Renal pelvis (tissue), 4 donors: Measurements from ENCODE around the gene RHBDF2. TPM values are rescaled to one million over a fixed set of nuclear protein-coding genes. Genes with fewer than 3 reads are reported as not detected.
A peak's percentile ranks its signal among the peaks of the same experiment; 100 is the strongest.

ENCODE experiments used
- DNase-seq: peaks from one replicate; pipeline ENCODE4 v3.0.0-alpha.2; 2013
- polyA plus RNA-seq, 3 donors: library from polyadenylated mRNA; unstranded; fragments of 120-200 nt; gene quantifications; one replicate each; pipeline ENCODE4 v1.2.1, GENCODE V29; 2013; ENCODE audit not compliant: insufficient read length in 3 of 3

The RHBDF2 gene
- polyA plus RNA-seq, 3 donors = 7.7 to 9.9 (median 9.1) TPM

GRCh38 chr17:76481071-76481655 is 20.1 kb downstream of the RHBDF2 start:
- no peak for DNase-seq

- DNase-seq = peak; percentile 52
Observed at GRCh38 chr17:76480632-76481031, 20.6 kb downstream of the RHBDF2 start.

- no peak for DNase-seq
Observed at GRCh38 chr17:76479515-76480060, 21.6 kb downstream of the RHBDF2 start.

- no peak for DNase-seq
Observed at GRCh38 chr17:76478730-76479514, 22.3 kb downstream of the RHBDF2 start.

DNA sequence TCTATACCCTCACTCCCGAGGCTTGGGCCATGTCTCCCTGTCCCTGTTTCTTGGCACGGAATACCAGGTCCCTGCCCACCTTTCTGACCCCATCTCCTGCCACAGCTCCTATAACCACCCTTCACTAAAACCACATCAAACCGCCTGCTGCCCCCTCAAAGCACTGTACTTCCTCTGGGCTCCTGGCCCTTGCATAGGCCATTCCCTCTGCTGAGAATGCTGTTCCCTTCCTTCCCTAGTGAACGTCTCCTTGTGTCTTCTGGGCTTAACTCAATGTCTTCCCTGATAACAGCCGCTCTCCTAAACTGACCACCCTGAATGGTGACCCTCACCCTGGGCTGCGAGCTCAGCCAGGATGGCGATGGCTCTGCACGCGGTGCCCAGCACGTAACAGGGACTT is 23.1 kb downstream of the RHBDF2 start:
- no peak for DNase-seq

- DNase-seq = no peak
Observed at GRCh38 chr17:76477576-76477975, 23.6 kb downstream of the RHBDF2 start.

- no peak for DNase-seq
Observed at GRCh38 chr17:76476736-76477135, 24.5 kb downstream of the RHBDF2 start.

- no peak for DNase-seq
Observed at GRCh38 chr17:76475302-76475701, 25.9 kb downstream of the RHBDF2 start.

DNA sequence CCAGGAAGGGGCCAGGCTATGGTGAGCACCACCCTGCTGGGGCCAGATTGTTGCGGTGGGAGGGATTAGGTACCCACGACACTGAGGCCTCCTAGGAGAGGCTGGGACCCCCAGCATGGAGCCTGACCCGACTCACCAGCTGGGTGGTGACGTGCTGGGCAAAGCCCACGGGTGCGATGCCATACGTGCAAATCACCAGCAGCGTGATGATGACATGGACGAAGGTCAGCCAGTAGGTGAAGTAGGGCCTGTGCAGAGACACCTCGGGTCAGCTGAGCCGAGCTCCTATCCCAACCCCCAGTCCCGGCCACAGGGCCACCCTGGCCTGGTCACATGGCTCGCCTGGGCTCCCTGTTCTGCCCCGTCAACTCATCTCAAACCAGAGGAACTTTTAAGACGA is 26.3 kb downstream of the RHBDF2 start:
- DNase-seq = no peak

GRCh38 chr17:76474238-76474637 is 27.0 kb downstream of the RHBDF2 start:
- DNase-seq = no peak

DNA sequence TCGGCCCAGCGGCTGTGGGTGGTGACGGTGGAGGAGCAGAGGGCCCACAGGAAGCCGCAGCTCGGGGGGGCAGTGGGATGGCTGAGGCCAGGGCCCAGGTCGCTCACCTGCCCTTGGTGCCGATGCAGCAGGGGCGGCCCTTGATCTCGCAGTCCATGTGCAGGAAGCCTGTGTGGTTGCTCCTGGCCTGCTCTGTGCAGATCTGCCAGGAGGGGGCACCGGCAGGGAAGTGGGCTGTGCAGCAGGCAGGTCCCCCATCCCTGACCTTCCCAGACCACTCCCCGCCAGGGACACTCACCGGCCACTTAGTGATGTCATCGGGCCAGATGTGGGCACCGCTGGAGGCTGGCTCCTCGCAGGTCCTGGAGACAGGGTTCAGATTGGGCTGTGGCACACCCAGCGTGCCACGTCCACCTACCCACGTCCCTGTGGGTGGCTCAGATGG is 27.7 kb downstream of the RHBDF2 start:
- DNase-seq = no peak

DNA sequence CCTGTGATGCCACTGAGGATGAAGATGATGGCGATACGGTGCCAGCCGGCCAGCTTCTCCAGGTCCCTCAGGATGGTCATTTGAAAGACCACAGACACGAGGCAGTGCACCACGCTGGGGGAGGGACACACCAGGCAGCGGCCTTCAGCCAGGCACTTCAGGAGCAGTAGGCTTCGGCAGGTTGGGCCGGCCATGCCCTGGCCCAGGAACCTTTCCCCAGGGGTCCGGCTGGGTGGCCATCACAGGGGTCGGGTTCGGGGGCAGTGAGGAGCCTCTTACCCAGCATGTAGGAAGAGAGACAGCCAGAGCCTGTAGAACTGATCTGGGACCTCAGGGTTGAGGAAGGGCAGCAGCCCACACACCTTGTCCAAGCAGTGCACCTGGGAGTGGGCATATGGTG is 28.5 kb downstream of the RHBDF2 start:
- no peak for DNase-seq

GRCh38 chr17:76472258-76472645 is 29.0 kb downstream of the RHBDF2 start:
- no peak for DNase-seq

- no peak for DNase-seq
Observed at GRCh38 chr17:76471498-76472257, 29.5 kb downstream of the RHBDF2 start.

- no peak for DNase-seq
Observed at GRCh38 chr17:76469991-76470739, 31.1 kb downstream of the RHBDF2 start.

DNA sequence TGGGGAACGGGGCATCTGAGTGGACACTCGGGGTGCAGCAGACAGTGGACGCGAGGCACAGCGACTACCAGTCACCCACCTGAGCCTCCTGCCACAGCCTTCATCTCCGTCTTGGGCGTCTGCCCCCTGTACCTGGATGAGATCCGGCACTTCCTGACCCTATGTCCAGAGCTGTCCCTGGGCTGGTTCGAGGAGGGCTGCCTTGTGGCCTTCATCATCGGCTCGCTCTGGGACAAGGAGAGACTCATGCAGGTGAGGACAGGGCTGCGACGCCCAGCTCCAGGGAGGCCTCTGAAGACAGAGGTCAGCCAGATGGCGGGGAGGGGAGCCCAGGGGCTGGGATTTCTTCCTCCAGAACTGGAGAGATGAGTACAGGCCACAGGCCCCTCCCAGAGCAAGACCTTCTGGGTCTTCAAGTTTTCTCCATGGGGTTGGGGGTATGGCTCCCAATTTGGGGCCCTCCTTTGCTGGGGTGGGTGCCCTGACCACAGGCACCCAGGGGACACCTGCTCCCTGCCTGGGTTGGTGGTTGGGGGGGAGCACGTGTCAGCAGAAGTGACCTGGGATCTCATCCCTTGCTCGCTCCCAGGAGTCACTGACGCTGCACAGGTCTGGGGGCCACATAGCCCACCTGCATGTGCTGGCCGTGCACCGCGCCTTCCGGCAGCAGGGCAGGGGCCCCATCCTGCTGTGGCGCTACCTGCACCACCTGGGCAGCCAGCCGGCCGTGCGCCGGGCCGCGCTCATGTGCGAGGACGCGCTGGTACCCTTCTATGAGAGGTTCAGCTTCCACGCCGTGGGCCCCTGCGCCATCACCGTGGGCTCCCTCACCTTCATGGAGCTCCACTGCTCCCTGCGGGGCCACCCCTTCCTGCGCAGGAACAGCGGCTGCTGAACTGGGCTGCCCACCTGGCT is 31.9 kb downstream of the RHBDF2 start:
- DNase-seq = no peak

DNA sequence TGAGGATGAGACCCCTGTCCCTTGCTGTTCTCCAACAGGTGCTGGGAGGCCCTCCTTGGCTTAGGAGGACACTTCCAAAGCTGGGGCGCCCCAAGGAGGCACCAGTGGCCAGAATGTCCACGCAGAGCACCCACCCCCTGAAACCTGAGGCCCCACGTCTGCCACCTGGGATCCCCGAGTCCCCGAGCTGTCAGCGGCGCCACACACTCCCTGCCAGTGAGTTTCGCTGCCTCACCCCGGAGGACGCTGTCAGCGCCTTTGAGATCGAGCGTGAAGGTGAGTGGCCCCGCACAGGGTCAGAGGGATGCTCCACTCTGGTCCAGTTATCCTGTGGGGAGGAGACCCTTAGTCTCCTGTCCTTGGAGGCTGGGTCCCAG is 32.6 kb downstream of the RHBDF2 start:
- no peak for DNase-seq

DNA sequence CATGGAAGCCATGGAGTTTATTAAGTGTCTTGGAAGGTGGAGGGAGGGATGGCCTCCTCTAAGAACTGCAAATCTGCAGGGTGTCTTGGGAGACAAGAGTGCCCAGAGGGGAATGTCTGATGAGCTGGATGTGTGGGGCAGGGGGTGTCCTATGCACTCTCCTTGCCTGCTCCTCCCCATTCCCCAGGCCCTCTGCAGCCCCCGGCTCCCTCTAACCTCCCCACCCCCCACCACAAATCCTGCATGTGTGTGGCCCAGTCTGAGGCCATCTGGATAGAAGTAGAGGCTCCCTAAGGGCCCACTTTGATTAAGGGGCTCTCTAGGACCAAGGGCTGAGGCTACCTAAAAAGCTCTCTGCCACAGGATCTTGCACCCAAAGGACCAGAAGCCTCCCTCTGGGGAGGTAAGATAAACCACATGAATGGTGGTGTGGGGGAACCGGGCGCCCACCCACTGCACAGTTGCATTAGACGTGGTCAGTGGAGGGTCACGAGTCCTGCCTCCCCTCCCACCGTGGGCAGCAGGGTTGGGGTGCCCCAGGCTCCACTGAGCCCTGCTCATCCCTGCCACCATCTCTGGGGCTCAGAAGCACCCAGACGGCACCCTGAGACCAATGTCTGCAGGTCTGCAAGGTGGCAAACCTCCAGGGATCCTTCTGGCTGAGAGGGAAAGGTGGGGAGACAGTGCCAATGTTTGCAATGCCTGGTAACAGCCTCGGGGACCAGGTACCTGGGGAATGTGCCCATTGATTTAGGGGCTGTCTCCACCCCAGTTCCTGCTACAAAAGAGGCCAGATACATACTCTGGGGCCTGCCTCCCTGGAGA is 33.2 kb downstream of the RHBDF2 start:
- DNase-seq = no peak

DNA sequence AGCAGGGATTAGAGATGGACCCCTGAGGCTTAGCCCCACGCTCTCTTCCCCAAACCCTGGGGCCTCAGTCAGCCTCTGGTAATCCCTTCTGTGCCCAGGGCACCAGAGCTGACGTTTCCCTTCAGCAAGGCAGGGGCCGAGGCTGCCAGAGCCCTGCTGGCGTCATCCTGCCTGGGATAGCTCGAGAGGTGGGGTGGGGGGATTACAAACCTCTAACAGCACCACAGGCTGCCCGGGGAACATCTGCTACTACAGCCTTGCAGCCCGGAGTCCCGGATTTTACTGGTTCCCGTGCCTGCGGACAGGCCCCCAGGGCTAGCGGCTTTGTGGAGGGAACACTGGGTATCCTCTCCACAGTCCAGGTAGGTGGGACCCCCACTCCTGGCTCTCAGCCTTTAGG is 33.9 kb downstream of the RHBDF2 start, which contains the start of gene AANAT:
TSS of gene AANAT (plus strand) at position 238 of the 400 bp plus-strand sequence. CDS start 1,144 bp downstream, outside the sequence.
- no peak for DNase-seq

DNA sequence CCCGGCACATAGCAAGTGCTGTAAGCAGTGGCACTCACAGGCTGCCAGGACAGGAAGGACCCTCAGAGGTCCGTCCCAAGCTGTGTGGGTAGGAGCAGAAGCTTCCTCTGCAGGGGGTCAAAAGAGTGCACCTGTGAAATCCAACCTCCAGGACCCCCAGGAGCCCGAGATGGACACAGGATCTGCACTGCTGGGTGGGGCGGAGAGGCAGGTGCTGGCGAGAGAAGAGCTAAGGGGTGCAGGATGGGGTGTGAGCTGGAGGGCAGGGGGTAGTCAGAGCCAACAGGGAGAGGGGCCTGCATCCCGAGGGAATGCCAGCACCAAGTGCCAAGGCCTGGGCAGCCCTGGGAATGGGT is 34.5 kb downstream of the RHBDF2 start:
- no peak for DNase-seq
